HCT116 (cell line): ENCODE results near the gene ACACB. TPM values are rescaled to one million over a fixed set of nuclear protein-coding genes. Genes with fewer than 3 reads are reported as not detected.

Experiments
- ATAC-seq: fragments of 200-7000 bp; cut with Tn5 transposase; 2 replicates; pipeline ENCODE4 v1.9.1; 2020; ENCODE audit warnings: mild to moderate bottlenecking, moderate library complexity
- BruUV-seq: library from RNA; stranded (reverse); fragments of 400-500 nt; replicated peaks from 2 replicates; lab custom pipeline; 2021; lab: Mats Ljungman, UMichigan
- CTCF ChIA-PET: fragments of 300-600 bp; sonication (Branson Sonifier 250); formaldehyde crosslinking; loops from one replicate; lab custom pipeline; 2021; ENCODE audit warnings: antibody characterized with exemption; lab: Charles Lee
- POLR2A ChIA-PET: fragments of 300-600, 350-600 bp; sonication (Branson Sonifier 250); formaldehyde crosslinking; loops from one replicate; lab custom pipeline; 2021; ENCODE audit warnings: antibody characterized with exemption; lab: Charles Lee
- RAD21 ChIA-PET, 2 experiments: fragments of 300-600 bp; sonication (Branson Sonifier 250); formaldehyde crosslinking; loops; one replicate each; lab custom pipeline; 2023; ENCODE audit warnings: low total read pairs in 2 of 2; ENCODE audit not compliant: uncharacterized antibody in 2 of 2, unreplicated experiment in 2 of 2, low non-redundant PET in 1 of 2; lab: Charles Lee
- DNase-seq: peaks from one replicate; pipeline ENCODE4 v3.0.0-alpha.2; 2010; ENCODE audit warnings: low read depth, low spot score
- H2AFZ ChIP-seq: fragments of 200-600 bp; shearing (Covaris generic), sonication (generic); 2 replicates; pipeline ENCODE4 v1.6.1; 2017; ENCODE audit warnings: low read depth, mixed run types, mixed read lengths, antibody characterized with exemption, low read length; ENCODE audit not compliant: poor library complexity, severe bottlenecking
- H3K27ac ChIP-seq: 2 replicates; pipeline ENCODE4 v1.5.1; 2012; ENCODE audit warnings: low read depth, low read length
- H3K27me3 ChIP-seq: fragments of 200-600 bp; sonication (generic); 2 replicates; pipeline ENCODE4 v1.6.1; 2016; ENCODE audit warnings: mixed run types, low read length, mixed read lengths; ENCODE audit not compliant: insufficient read depth
- H3K36me3 ChIP-seq, 2 experiments: fragments of 200-500 bp in 1 of 2; fragments of 200-600 bp in 1 of 2; sonication (Bioruptor generic) in 1 of 2; sonication (generic) in 1 of 2; 2 replicates each; pipeline versions ENCODE4 v1.5.1 to v1.6.1; 2014 to 2016; ENCODE audit warnings: low read length in 2 of 2, inconsistent platforms in 1 of 2, mixed read lengths in 1 of 2, mixed run types in 1 of 2; ENCODE audit not compliant: insufficient read depth in 2 of 2, control insufficient read depth in 1 of 2
- H3K4me1 ChIP-seq, 2 experiments: fragments of 200-600 bp in 1 of 2; sonication (generic) in 1 of 2; 2 replicates each; pipeline versions ENCODE4 v1.5.1 to v1.6.1; 2012 to 2017; ENCODE audit warnings: low read length in 2 of 2, inconsistent platforms in 1 of 2, mild to moderate bottlenecking in 1 of 2, mixed read lengths in 1 of 2, mixed run types in 1 of 2, moderate library complexity in 1 of 2; ENCODE audit not compliant: insufficient read depth in 2 of 2, control insufficient read depth in 1 of 2
- H3K4me2 ChIP-seq: fragments of 200-600 bp; sonication (generic); 2 replicates; pipeline ENCODE4 v1.6.1; 2017; ENCODE audit warnings: mixed run types, low read length, mixed read lengths
- H3K4me3 ChIP-seq, 2 experiments: fragments of 200-600 bp in 1 of 2; sonication (generic) in 1 of 2; replicated peaks in 1 of 2; 2 replicates each; pipeline ENCODE4 v1.5.1; 2011 to 2016; ENCODE audit warnings: low read length in 2 of 2, control low read depth in 1 of 2, low read depth in 1 of 2, mild to moderate bottlenecking in 1 of 2, mixed read lengths in 1 of 2, mixed run types in 1 of 2
- H3K79me2 ChIP-seq: fragments of 200-600 bp; sonication (generic); 2 replicates; pipeline ENCODE4 v1.6.1; 2017; ENCODE audit warnings: mild to moderate bottlenecking, mixed run types, low read length, moderate library complexity, mixed read lengths; ENCODE audit not compliant: insufficient read depth
- H3K9ac ChIP-seq: fragments of 200-600 bp; sonication (generic); 2 replicates; pipeline ENCODE4 v1.6.1; 2016; ENCODE audit warnings: low read length, mixed read lengths
- H3K9me2 ChIP-seq: fragments of 200-600 bp; sonication (generic), shearing (Covaris generic); 2 replicates; pipeline ENCODE4 v1.6.1; 2017; ENCODE audit warnings: mixed run types, mild to moderate bottlenecking, moderate library complexity; ENCODE audit not compliant: insufficient read depth
- H3K9me3 ChIP-seq, 2 experiments: fragments of 200-500 bp in 1 of 2; fragments of 200-600 bp in 1 of 2; sonication (Bioruptor generic) in 1 of 2; sonication (generic) in 1 of 2; 2 replicates each; pipeline ENCODE4 v1.6.1; 2014 to 2017; ENCODE audit warnings: low read length in 2 of 2, mixed read lengths in 2 of 2, inconsistent platforms in 1 of 2, low read depth in 1 of 2, mild to moderate bottlenecking in 1 of 2, mixed run types in 1 of 2, moderate library complexity in 1 of 2; ENCODE audit not compliant: control insufficient read depth in 1 of 2, insufficient read depth in 1 of 2
- H4K20me1 ChIP-seq: fragments of 200-600 bp; sonication (generic), shearing (Covaris generic); 2 replicates; pipeline ENCODE4 v1.6.1; 2017; ENCODE audit warnings: mixed run types, mild to moderate bottlenecking, moderate library complexity; ENCODE audit not compliant: insufficient read depth
- CBX3 ChIP-seq: IDR thresholded peaks from 2 replicates; pipeline ENCODE4 v1.6.1; 2012; ENCODE audit warnings: low read depth
- EGR1 ChIP-seq: IDR thresholded peaks from 2 replicates; pipeline ENCODE4 v1.6.1; 2012; ENCODE audit warnings: low read depth
- FOSL1 ChIP-seq: IDR thresholded peaks from 2 replicates; pipeline ENCODE4 v1.6.1; 2012; ENCODE audit warnings: low read depth
- JUND ChIP-seq: IDR thresholded peaks from 2 replicates; pipeline ENCODE4 v1.6.1; 2012
- SIN3A ChIP-seq: IDR thresholded peaks from 2 replicates; pipeline ENCODE4 v1.6.1; 2012; ENCODE audit warnings: low read depth
- TCF7L2 ChIP-seq: IDR thresholded peaks from 2 replicates; pipeline ENCODE4 v1.7.0; 2011; ENCODE audit warnings: borderline replicate concordance, inconsistent platforms; ENCODE audit not compliant: insufficient read depth, insufficient read length; ENCODE audit errors: extremely low read depth
- intact Hi-C: fragments of 100-400 bp; cut with micrococcal nuclease; formaldehyde crosslinking; loops from 2 replicates; pipeline ENCODE4 v1.10.0; 2022
- total RNA-seq: library from RNA; stranded (reverse); gene quantifications from one replicate; pipeline ENCODE4 v1.2.1, GENCODE V29; 2021; ENCODE audit not compliant: unreplicated experiment

ACACB gene
- total RNA-seq, 1 experiment from 2014 or later: 11.1 TPM

DNA sequence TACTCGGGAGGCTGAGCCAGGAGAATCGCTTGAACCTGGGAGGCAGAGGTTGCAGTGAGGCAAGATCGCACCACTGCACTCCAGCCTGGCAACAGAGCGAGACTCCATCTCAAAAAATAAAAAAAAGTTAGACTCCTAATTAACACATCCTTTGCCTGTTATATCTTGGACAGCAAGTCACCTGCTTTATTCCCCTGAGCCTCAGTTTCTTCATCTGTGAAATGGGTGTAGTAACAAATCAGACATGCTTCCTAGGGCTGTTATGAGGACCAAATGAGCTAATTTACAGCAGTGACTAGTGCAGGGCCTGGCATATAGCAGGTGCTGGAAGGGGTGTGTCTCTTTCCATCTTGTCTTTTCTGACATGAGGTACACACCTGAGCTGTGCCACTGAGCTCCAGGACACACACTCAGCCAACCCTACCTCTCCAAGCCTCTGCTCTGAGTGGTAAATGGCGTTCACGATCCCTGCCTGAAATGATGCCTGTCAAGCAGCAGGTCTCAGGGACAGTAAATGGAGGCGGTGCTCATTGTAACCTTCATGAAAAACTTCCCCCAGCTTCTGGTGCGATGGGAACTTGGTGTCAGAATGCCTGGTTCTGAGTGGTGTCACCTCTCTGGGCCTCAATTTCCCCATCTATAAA lies 161.0 kb downstream of the ACACB start:
- Histone ChIP-seq H3K9ac (no peak overlapping the region), H3K4me3 (no peak overlapping the region), H3K36me3 (no peaks in the 10 kb centered on the region), H4K20me1 (no peaks in the 10 kb centered on the region), H3K9me3 (no peaks in the 10 kb centered on the region), H2AFZ (no peak overlapping the region), H3K79me2 (no peaks in the 10 kb centered on the region), H3K4me2 (no peak overlapping the region), H3K27ac (no peak overlapping the region), H3K27me3 (no peaks in the 10 kb centered on the region), H3K9me2 (no peaks in the 10 kb centered on the region), H3K4me1 (no peaks in the 10 kb centered on the region)
- RAD21 ChIA-PET: no interaction called here
- POLR2A ChIA-PET: no interaction called here
- CTCF ChIA-PET: interaction anchor here (1.2 kb wide), 1 partner anchor 8 kb away, joined by 3 read pairs; no protein-coding TSS in a partner anchor
- BruUV-seq: no TSS peak
- DNase-seq (no peak), ATAC-seq (no peak)
- TF ChIP-seq CBX3: no peak
- TF ChIP-seq TCF7L2: no peak
- no peak for TF ChIP-seq JUND
- TF ChIP-seq FOSL1: no peak
- intact Hi-C loops: no loop called here

DNA sequence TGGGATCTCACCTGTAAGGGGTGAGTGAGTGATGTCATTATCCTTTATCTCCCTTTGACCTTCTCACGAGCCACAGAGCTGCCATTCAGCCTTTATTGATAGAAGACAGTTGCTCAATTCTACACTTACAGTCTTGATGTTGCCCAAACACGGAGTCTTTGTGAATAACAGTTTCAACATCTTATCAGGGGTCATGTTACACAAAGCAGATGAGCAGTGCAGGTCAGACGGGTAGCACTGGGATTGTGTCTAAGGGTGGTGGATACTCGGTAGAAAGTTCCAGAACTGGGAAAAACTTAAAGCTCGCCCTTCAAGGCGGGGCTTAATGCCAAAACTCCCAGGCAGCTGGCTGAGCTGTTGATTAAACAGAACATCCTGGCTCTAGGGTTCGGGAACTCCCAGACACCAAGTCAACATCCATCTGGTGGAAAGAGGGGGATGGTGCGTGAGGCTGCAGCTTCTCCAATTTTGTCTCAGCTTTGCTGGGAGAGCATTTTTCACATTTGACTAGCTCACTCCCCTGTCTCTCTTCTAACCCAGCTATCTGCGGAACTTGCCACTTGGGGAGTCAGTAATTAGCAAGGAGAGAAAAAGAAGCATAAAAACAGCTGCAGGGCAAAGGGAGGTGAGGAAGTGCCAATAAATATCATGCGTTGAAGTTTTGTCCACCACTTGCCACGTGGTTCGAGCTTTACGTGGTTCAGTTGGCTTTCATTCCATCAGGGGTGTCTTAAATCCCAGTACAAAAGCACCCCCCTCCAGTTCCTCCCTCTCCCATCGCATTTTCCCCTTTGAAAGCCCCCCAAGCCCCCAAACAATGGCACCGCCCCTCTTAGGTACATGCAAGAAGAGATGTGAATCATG lies 161.7 kb downstream of the ACACB start:
- ATAC-seq: no peak
- ChIA-PET POLR2A (no interaction called here), CTCF (interaction anchor here (1.2 kb wide), 1 partner anchor 9 kb away, joined by 3 read pairs; no protein-coding TSS in a partner anchor), RAD21 (no interaction called here)
- Histone ChIP-seq H3K79me2 (no peaks in the 10 kb centered on the region), H3K9me2 (no peaks in the 10 kb centered on the region), H3K4me1 (no peaks in the 10 kb centered on the region), H3K9me3 (no peaks in the 10 kb centered on the region), H3K27me3 (no peaks in the 10 kb centered on the region), H3K9ac (no peak overlapping the region), H3K4me3 (no peak overlapping the region), H3K4me2 (no peak overlapping the region), H3K27ac (no peak overlapping the region), H4K20me1 (no peaks in the 10 kb centered on the region), H2AFZ (no peak overlapping the region), H3K36me3 (no peaks in the 10 kb centered on the region)
- intact Hi-C loops: no loop called here
- BruUV-seq: no TSS peak
- TF ChIP-seq SIN3A: no peak
- no peak for TF ChIP-seq EGR1
- no peak for DNase-seq
